ENCODE measurements around the gene SSR3. TPM values are rescaled to one million over a fixed set of nuclear protein-coding genes. Genes with fewer than 3 reads are reported as not detected.

Gene SSR3
- total and polyA plus RNA-seq, 2 donors from 2014 or later = 132 to 150 TPM

- no peaks in the 10 kb centered on the region for H3K9me3 ChIP-seq (ENCODE audit: control insufficient read depth in 2 of 3, insufficient read depth in 1 of 3, low read length in 3 of 3)
- FAIRE-seq (no peak), DNase-seq (no peak)
- peak overlapping the region; percentile 75 to 81 for H3K27ac ChIP-seq (ENCODE audit: low read depth in 2 of 2, low read length in 2 of 2)
- H3K4me3 ChIP-seq (ENCODE audit: low read length in 3 of 3) = no peak overlapping the region
- H3K36me3 ChIP-seq (ENCODE audit: control insufficient read depth in 2 of 3, insufficient read depth in 3 of 3, low read length in 3 of 3) = no peaks in the 10 kb centered on the region
- TF ChIP-seq CTCF (IDR thresholded peaks at IDR 0.05; ENCODE audit: borderline replicate concordance, extremely low read depth, insufficient read depth) = no peak
- H3K4me1 ChIP-seq (ENCODE audit: control insufficient read depth in 2 of 3, insufficient read depth in 2 of 3, low read depth in 1 of 3, low read length in 3 of 3) = peaks cover 0 to 30% (median 25%) of the 10 kb centered on the region in 3 donors
- no peaks in the 10 kb centered on the region for H3K27me3 ChIP-seq (ENCODE audit: control insufficient read depth, insufficient read depth, low read length)
- intact Hi-C loops (cut with DNase I) = no loop called here
- no peak overlapping the region for H3K9ac ChIP-seq (ENCODE audit: low read length in 3 of 3)
These were observed 21.7 kb downstream of the SSR3 start for GRCh38 chr3:156533205-156533604.

GRCh38 chr3:156532730-156533129, 22.2 kb downstream of the SSR3 start:
- H3K4me3 ChIP-seq (ENCODE audit: low read length in 3 of 3) = no peak overlapping the region
- intact Hi-C loops (cut with DNase I) = no loop called here
- FAIRE-seq = no peak
- no peak overlapping the region for H3K27ac ChIP-seq (ENCODE audit: low read depth in 2 of 2, low read length in 2 of 2)
- no peaks in the 10 kb centered on the region for H3K9me3 ChIP-seq (ENCODE audit: control insufficient read depth in 2 of 3, insufficient read depth in 1 of 3, low read length in 3 of 3)
- H3K4me1 ChIP-seq (ENCODE audit: control insufficient read depth in 2 of 3, insufficient read depth in 2 of 3, low read depth in 1 of 3, low read length in 3 of 3) = peaks cover 0 to 33% (median 25%) of the 10 kb centered on the region in 3 donors
- no peak for TF ChIP-seq CTCF (IDR thresholded peaks at IDR 0.05; ENCODE audit: borderline replicate concordance, extremely low read depth, insufficient read depth)
- no peak for DNase-seq
- H3K27me3 ChIP-seq (ENCODE audit: control insufficient read depth, insufficient read depth, low read length) = no peaks in the 10 kb centered on the region
- H3K9ac ChIP-seq (ENCODE audit: low read length in 3 of 3) = no peak overlapping the region
- no peaks in the 10 kb centered on the region for H3K36me3 ChIP-seq (ENCODE audit: control insufficient read depth in 2 of 3, insufficient read depth in 3 of 3, low read length in 3 of 3)

GRCh38 chr3:156530980-156531379, 23.9 kb downstream of the SSR3 start:
- H3K36me3 ChIP-seq (ENCODE audit: control insufficient read depth in 2 of 3, insufficient read depth in 3 of 3, low read length in 3 of 3) = no peaks in the 10 kb centered on the region
- H3K9me3 ChIP-seq (ENCODE audit: control insufficient read depth in 2 of 3, insufficient read depth in 1 of 3, low read length in 3 of 3) = no peaks in the 10 kb centered on the region
- H3K27ac ChIP-seq (ENCODE audit: low read depth in 2 of 2, low read length in 2 of 2) = no peak overlapping the region
- H3K4me3 ChIP-seq (ENCODE audit: low read length in 3 of 3) = no peak overlapping the region
- no peak for FAIRE-seq
- no peaks in the 10 kb centered on the region for H3K27me3 ChIP-seq (ENCODE audit: control insufficient read depth, insufficient read depth, low read length)
- intact Hi-C loops (cut with DNase I) = no loop called here
- H3K9ac ChIP-seq (ENCODE audit: low read length in 3 of 3) = no peak overlapping the region
- no peak for DNase-seq
- peaks cover 0 to 33% (median 25%) of the 10 kb centered on the region in 3 donors for H3K4me1 ChIP-seq (ENCODE audit: control insufficient read depth in 2 of 3, insufficient read depth in 2 of 3, low read depth in 1 of 3, low read length in 3 of 3)
- no peak for TF ChIP-seq CTCF (IDR thresholded peaks at IDR 0.05; ENCODE audit: borderline replicate concordance, extremely low read depth, insufficient read depth)

- DNase-seq (no peak), FAIRE-seq (no peak)
- H3K9me3 ChIP-seq (ENCODE audit: control insufficient read depth in 2 of 3, insufficient read depth in 1 of 3, low read length in 3 of 3) = no peaks in the 10 kb centered on the region
- intact Hi-C loops (cut with DNase I) = no loop called here
- H3K4me3 ChIP-seq (ENCODE audit: low read length in 3 of 3) = no peak overlapping the region
- no peak for TF ChIP-seq CTCF (IDR thresholded peaks at IDR 0.05; ENCODE audit: borderline replicate concordance, extremely low read depth, insufficient read depth)
- H3K36me3 ChIP-seq (ENCODE audit: control insufficient read depth in 2 of 3, insufficient read depth in 3 of 3, low read length in 3 of 3) = no peaks in the 10 kb centered on the region
- no peak overlapping the region for H3K9ac ChIP-seq (ENCODE audit: low read length in 3 of 3)
- H3K27ac ChIP-seq (ENCODE audit: low read depth in 2 of 2, low read length in 2 of 2) = no peak overlapping the region
- no peaks in the 10 kb centered on the region for H3K27me3 ChIP-seq (ENCODE audit: control insufficient read depth, insufficient read depth, low read length)
- H3K4me1 ChIP-seq (ENCODE audit: control insufficient read depth in 2 of 3, insufficient read depth in 2 of 3, low read depth in 1 of 3, low read length in 3 of 3) = peaks cover 0 to 7% (median 2%) of the 10 kb centered on the region in 3 donors
These were observed 27.9 kb downstream of the SSR3 start for GRCh38 chr3:156527060-156527459.
